ENCODE data around the gene FES. TPM values are rescaled to one million over a fixed set of nuclear protein-coding genes. Genes with fewer than 3 reads are reported as not detected.
"Not testable (repeated sequence)": the region's sequence is repeated elsewhere in the genome, so short reads cannot be mapped to it uniquely, and the experiment has no call there.

Gene FES
- total RNA-seq, 4 donors from 2014 or later: 62.0 to 183 (median 72.1) TPM

GRCh38 chr15:90906181-90906849 is 22.0 kb downstream of the FES start:
- DNase-seq (ENCODE audit: low spot score in 2 of 2): no peak
- Histone ChIP-seq H3K4me3 (no peak overlapping the region), H3K27ac (peak overlapping the region; percentile 19 to 96 (median 82)), H3K27me3 (no peaks in the 10 kb centered on the region), H3K36me3 (peaks cover 4 to 55% (median 48%) of the 10 kb centered on the region in 3 donors), H3K9me3 (no peaks in the 10 kb centered on the region), H3K4me1 (peaks cover 0 to 77% (median 57%) of the 10 kb centered on the region in 4 donors)
- TF ChIP-seq, protein P1, sequence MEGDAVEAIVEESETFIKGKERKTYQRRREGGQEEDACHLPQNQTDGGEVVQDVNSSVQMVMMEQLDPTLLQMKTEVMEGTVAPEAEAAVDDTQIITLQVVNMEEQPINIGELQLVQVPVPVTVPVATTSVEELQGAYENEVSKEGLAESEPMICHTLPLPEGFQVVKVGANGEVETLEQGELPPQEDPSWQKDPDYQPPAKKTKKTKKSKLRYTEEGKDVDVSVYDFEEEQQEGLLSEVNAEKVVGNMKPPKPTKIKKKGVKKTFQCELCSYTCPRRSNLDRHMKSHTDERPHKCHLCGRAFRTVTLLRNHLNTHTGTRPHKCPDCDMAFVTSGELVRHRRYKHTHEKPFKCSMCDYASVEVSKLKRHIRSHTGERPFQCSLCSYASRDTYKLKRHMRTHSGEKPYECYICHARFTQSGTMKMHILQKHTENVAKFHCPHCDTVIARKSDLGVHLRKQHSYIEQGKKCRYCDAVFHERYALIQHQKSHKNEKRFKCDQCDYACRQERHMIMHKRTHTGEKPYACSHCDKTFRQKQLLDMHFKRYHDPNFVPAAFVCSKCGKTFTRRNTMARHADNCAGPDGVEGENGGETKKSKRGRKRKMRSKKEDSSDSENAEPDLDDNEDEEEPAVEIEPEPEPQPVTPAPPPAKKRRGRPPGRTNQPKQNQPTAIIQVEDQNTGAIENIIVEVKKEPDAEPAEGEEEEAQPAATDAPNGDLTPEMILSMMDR (IDR thresholded peaks at IDR 0.05): no peak
- TF ChIP-seq POLR2A (IDR thresholded peaks at IDR 0.05) (no peak), EP300 (IDR thresholded peaks at IDR 0.05) (no peak)
- WGBS, 2 donors: 80 to 88% methylated on average over 8 to 11 of the region's 11 CpGs

GRCh38 chr15:90907051-90907660 is 22.9 kb downstream of the FES start:
- DNase-seq (ENCODE audit: low spot score in 2 of 2): no peak
- H3K4me1 ChIP-seq: peaks cover 0 to 69% (median 50%) of the 10 kb centered on the region in 4 donors
- TF ChIP-seq POLR2A (IDR thresholded peaks at IDR 0.05): no peak
- TF ChIP-seq, protein P1 (IDR thresholded peaks at IDR 0.05): no peak
- TF ChIP-seq EP300 (IDR thresholded peaks at IDR 0.05): no peak
- peaks cover 5 to 63% (median 54%) of the 10 kb centered on the region in 3 donors for H3K36me3 ChIP-seq
- no peak overlapping the region for H3K4me3 ChIP-seq
- H3K27ac ChIP-seq: peak overlapping the region; percentile 54 to 96 (median 82)
- H3K9me3 ChIP-seq: no peaks in the 10 kb centered on the region
- WGBS, 2 donors: 65 to 76% methylated on average over 12 to 15 of the region's 15 CpGs
- H3K27me3 ChIP-seq: no peaks in the 10 kb centered on the region

GRCh38 chr15:90907838-90908507 is 23.7 kb downstream of the FES start:
- WGBS, 2 donors: 34 to 38% methylated on average over 9 of the region's 9 CpGs
- peaks cover 7 to 71% (median 63%) of the 10 kb centered on the region in 3 donors for H3K36me3 ChIP-seq
- peak overlapping the region; percentile 54 to 96 (median 82) for H3K27ac ChIP-seq
- peak in 1 of 2 donors; percentile 81 for DNase-seq (ENCODE audit: low spot score in 2 of 2)
- no peaks in the 10 kb centered on the region for H3K27me3 ChIP-seq
- no peaks in the 10 kb centered on the region for H3K9me3 ChIP-seq
- peaks cover 0 to 69% (median 49%) of the 10 kb centered on the region in 4 donors for H3K4me1 ChIP-seq
- H3K4me3 ChIP-seq: no peak overlapping the region
- TF ChIP-seq, protein P1 (IDR thresholded peaks at IDR 0.05): peak in 1 of 5 experiments; percentile 9
- no peak for TF ChIP-seq POLR2A (IDR thresholded peaks at IDR 0.05)
- peak in 1 of 2 donors; percentile 69 for TF ChIP-seq EP300 (IDR thresholded peaks at IDR 0.05)

DNA sequence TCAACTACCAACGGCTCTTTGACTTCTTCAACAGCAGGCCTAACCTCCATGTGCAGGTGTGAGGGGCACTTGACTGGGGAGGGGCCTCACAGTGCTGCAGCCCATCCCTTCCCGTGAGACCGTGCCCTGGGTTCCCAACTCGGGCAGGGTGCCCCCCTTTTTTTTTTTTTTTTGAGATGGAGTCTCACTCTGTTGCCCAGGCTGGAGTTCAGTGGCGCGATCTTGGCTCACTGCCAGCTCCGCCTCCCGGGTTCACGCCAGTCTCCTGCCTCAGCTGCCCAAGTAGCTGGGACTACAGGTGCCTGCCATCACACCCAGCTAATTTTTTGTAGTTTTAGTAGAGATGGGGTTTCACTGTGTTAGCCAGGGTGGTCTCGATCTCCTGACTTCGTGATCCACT is 25.1 kb downstream of the FES start:
- not testable (repeated sequence) for DNase-seq (ENCODE audit: low spot score in 2 of 2); H3K9me3 ChIP-seq; H3K4me3 ChIP-seq; H3K27me3 ChIP-seq
- Histone ChIP-seq H3K36me3 (peaks cover 7 to 86% (median 68%) of the 10 kb centered on the region in 3 donors), H3K27ac (peak overlapping the region; percentile 54 to 96 (median 76)), H3K4me1 (peaks cover 0 to 58% (median 40%) of the 10 kb centered on the region in 4 donors)
- WGBS, 2 donors: 63% methylated on average over 11 of the region's 11 CpGs

GRCh38 chr15:90909976-90910375 is 25.7 kb downstream of the FES start:
- Histone ChIP-seq H3K36me3 (peaks cover 7 to 87% (median 66%) of the 10 kb centered on the region in 3 donors), H3K27me3 (no peaks in the 10 kb centered on the region), H3K9me3 (no peaks in the 10 kb centered on the region), H3K4me1 (peaks cover 0 to 53% (median 35%) of the 10 kb centered on the region in 4 donors), H3K27ac (peak overlapping the region in 3 of 4 donors; percentile 56 to 96 (median 94)), H3K4me3 (no peak overlapping the region)
- TF ChIP-seq EP300 (IDR thresholded peaks at IDR 0.05) (no peak), POLR2A (IDR thresholded peaks at IDR 0.05) (no peak)
- TF ChIP-seq, protein P1 (IDR thresholded peaks at IDR 0.05): no peak
- DNase-seq (ENCODE audit: low spot score in 2 of 2): no peak
- WGBS, 2 donors: 84 to 90% methylated on average over 8 of the region's 8 CpGs

Data from tibial nerve (tissue), 4 donors.